ENCODE results near the gene PSMD4.

- no peak for TF ChIP-seq CTCF (IDR thresholded peaks at IDR 0.05)
- no peak for TF ChIP-seq EZH2 (IDR thresholded peaks at IDR 0.05)
- no peak for TF ChIP-seq EZH2phosphoT487 (IDR thresholded peaks at IDR 0.05)
These were observed 27.7 kb downstream of the PSMD4 start, which contains the start of gene ZNF687 for GRCh38 chr1:151281969-151282882.

Measured in neural progenitor cell (in vitro differentiated cells).